Stomach smooth muscle (tissue), 2 donors: Measurements from ENCODE around the gene IQGAP1.

Experiments
- H3K27ac ChIP-seq: one replicate; pipeline ENCODE4 v1.7.0; 2013; ENCODE audit warnings: mild to moderate bottlenecking, low read length, inconsistent platforms
- H3K27me3 ChIP-seq, 2 donors: one replicate each; pipeline ENCODE4 v1.7.0; 2013; ENCODE audit warnings: low read length in 2 of 2; ENCODE audit not compliant: insufficient read depth in 2 of 2, control insufficient read depth in 1 of 2
- H3K36me3 ChIP-seq, 2 donors: one replicate each; pipeline ENCODE4 v1.7.0; 2013; ENCODE audit warnings: low read length in 2 of 2; ENCODE audit not compliant: control insufficient read depth in 2 of 2, insufficient read depth in 2 of 2
- H3K4me1 ChIP-seq: one replicate; pipeline ENCODE4 v1.7.0; 2013; ENCODE audit warnings: low read length; ENCODE audit not compliant: control insufficient read depth, insufficient read depth
- H3K4me3 ChIP-seq, 2 donors: one replicate each; pipeline ENCODE4 v1.7.0; 2013; ENCODE audit warnings: low read length in 2 of 2
- H3K9ac ChIP-seq, 2 donors: one replicate each; pipeline ENCODE4 v1.7.0; 2013; ENCODE audit warnings: low read length in 2 of 2, mild to moderate bottlenecking in 1 of 2
- H3K9me3 ChIP-seq, 2 donors: one replicate each; pipeline ENCODE4 v1.7.0; 2013; ENCODE audit warnings: low read length in 2 of 2; ENCODE audit not compliant: control insufficient read depth in 2 of 2
- donor health status: healthy.
- donor health status: Pancreatic carcinoma.

Gene IQGAP1

DNA sequence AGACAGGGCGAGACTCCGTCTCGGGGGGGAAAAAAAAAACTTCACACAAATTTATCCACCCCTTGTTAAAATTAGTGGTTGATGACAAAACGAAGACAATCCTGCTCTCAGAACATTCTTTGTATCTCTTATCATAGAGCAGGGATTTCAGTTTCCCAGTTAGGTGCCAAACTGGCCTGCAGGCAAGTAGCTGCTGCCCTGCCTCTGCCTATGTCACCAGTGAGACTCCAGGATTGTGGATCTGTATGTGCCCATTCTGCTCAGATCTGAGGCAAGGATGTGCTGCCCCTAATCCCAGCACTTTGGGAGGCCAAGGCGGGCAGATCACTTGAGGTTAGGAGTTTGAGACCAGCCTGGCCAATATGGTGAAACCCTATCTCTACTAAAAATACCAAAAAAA, 54.4 kb downstream of the IQGAP1 start:
- Histone ChIP-seq H3K27me3 (no peaks in the 10 kb centered on the region), H3K9me3 (no peaks in the 10 kb centered on the region), H3K36me3 (peaks cover 19 to 30% of the 10 kb centered on the region in 2 donors), H3K4me3 (no peak overlapping the region), H3K9ac (no peak overlapping the region), H3K27ac (no peak overlapping the region), H3K4me1 (no peaks in the 10 kb centered on the region)

DNA sequence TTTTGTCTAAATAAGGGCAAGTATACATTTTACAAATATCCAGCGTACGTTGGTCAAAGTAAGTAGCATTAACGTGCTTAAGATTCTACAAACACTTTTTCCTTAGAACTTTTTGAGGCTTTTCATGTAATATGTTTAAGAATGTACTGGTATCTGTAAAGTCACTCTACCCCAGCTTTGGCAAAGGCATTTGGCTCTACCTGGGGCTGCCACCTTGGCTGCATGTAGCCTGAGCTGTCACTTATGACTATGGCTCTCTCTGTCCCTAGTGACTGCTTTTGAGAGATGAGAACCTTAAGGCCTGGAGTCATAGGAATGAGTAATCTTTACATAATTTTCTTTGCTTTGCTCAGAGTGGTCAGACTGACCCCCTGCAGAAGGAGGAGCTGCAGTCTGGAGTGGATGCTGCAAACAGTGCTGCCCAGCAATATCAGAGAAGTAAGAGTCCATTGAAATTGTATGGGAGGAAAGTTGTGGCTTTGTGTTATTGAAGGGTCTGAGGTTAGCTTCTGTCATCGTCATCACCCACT, 61.2 kb downstream of the IQGAP1 start:
- Histone ChIP-seq H3K36me3 (peaks cover 38 to 47% of the 10 kb centered on the region in 2 donors), H3K9me3 (no peaks in the 10 kb centered on the region), H3K27ac (no peak overlapping the region), H3K4me3 (no peak overlapping the region), H3K9ac (no peak overlapping the region), H3K4me1 (no peaks in the 10 kb centered on the region), H3K27me3 (no peaks in the 10 kb centered on the region)

DNA sequence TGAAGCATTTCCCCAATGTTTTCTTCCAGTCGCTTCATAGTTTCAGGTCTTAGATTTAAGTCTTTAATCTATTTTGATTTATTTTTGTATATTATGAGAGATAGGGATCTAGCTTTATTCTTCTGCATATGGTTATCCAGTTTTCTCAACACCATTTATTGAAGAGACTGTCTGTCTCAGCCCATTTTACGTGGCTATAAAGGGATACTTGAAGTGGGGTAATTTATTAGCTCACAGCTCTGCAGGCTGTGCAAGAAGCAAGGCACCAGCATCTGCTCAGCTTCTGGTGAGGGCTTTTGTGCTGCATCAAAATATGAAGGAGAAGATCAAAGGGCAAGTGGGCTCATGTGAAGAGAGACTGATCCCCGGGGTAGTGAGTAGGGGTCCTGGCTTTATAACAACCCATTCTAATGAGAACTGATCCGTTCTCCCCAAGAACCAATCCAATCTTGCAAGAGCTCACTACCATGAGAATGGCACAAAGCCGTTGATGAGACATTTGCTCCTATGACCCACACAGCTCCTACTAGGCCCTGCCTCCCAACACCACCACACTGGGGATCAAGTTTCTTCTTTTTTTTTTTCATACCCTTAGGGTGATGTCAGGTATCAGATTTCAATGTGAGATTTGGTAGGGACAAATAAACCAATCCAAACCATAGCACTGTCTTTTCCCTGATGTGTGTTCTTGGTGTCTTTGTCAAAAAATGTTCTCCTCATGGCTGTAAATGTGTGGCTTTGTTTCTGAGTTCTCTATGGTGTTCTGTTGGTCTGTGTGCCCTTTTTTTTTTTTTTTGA, 63.2 kb downstream of the IQGAP1 start:
- Histone ChIP-seq H3K27me3 (no peaks in the 10 kb centered on the region), H3K27ac (no peak overlapping the region), H3K9ac (no peak overlapping the region), H3K9me3 (no peaks in the 10 kb centered on the region), H3K36me3 (peaks cover 52 to 57% of the 10 kb centered on the region in 2 donors), H3K4me3 (no peak overlapping the region), H3K4me1 (no peaks in the 10 kb centered on the region)

DNA sequence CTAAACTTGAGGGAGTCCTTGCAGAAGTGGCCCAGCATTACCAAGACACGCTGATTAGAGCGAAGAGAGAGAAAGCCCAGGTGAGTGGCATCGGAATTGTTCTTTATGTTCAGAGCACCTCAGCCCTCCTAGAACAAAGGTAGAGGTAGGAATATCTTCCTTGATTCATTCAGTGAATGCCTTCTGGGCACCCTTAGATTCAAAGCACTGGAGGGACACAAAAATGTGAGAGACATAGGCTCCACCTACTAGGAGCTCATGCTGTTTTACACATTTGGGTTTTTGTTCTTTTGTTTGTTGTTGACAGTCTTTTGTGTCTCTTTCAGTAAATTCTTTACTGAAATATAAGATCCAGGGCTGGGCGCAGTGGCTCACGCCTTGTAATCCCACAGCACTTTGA, 68.2 kb downstream of the IQGAP1 start:
- Histone ChIP-seq H3K9me3 (no peaks in the 10 kb centered on the region), H3K27ac (no peak overlapping the region), H3K4me1 (no peaks in the 10 kb centered on the region), H3K4me3 (no peak overlapping the region), H3K9ac (no peak overlapping the region), H3K36me3 (peaks cover 42 to 51% of the 10 kb centered on the region in 2 donors), H3K27me3 (no peaks in the 10 kb centered on the region)

DNA sequence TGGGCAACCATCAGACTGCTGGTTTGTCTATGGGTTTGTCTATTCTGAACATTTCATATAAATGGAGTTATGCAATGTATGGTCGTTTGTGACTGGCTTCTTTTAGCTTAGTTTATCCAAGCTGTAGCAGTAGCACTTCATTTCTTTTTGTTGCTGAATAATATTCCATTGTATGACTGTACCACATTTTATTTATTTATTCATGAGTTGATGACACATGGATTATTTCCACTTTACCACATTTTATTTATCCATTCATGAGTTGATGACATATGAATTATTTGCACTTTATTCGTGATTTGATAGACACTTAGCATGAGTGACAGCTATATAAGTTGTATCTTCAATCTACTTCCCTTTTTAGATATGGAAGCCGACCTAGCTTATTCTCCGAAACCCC, 70.0 kb downstream of the IQGAP1 start:
- H3K4me3 ChIP-seq = no peak overlapping the region
- peaks cover 27 to 35% of the 10 kb centered on the region in 2 donors for H3K36me3 ChIP-seq
- H3K4me1 ChIP-seq = no peaks in the 10 kb centered on the region
- H3K9me3 ChIP-seq = no peaks in the 10 kb centered on the region
- no peak overlapping the region for H3K9ac ChIP-seq
- no peaks in the 10 kb centered on the region for H3K27me3 ChIP-seq
- no peak overlapping the region for H3K27ac ChIP-seq

DNA sequence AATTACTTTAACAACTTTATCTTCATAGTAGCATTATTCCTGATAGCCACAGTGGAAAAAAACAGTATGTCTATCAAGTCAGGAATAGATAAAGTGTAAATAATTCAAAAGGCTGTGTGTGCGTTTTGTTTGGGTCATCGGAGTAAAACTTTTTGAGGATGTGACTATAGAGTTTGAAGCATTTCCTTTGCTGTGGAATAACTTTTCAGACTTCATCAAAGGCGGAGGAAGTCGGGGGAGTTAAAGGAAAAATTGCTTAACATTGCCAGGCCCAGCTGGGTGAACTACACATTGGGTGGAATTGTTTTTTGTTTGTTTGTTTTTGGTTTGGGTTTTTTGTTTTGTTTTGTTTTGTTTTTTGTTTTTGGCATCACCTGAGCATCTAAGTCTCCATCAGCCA, 71.3 kb downstream of the IQGAP1 start:
- H3K4me3 ChIP-seq = no peak overlapping the region
- H3K9me3 ChIP-seq = no peaks in the 10 kb centered on the region
- H3K27me3 ChIP-seq = no peaks in the 10 kb centered on the region
- H3K36me3 ChIP-seq = peaks cover 21 to 29% of the 10 kb centered on the region in 2 donors
- no peak overlapping the region for H3K9ac ChIP-seq
- H3K27ac ChIP-seq = no peak overlapping the region
- H3K4me1 ChIP-seq = no peaks in the 10 kb centered on the region

DNA sequence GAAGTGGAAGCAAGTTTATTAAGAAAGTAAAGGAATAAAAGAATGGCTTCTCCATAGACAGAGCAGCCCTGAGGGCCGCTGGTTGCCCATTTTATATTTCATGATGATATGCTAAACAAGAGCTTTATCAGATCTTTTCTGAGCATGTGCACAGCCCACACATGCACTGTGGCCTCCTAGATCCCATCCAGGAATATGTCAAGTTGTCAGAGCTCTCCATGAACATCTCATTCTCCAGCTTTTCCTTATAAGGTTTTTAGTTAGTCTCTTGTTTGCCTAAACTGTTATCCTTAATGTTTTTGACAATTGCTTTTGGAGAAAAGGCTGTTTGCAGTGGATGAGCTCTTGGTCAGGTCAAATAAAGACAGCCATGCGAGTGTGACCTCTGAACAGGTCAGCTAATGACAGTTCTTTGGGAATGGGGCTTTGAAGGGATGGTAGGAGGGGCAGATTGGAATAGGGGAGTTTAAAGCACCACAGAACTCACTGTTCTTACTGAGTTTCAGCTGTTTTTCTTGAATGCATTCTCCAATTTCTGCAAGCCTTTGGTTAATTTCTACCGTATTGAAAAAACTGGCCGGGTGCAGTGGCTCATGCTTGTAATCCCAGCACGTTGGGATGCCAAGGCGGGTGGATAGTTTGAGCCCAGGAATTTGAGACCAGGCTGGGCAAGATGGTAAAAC, 72.2 kb downstream of the IQGAP1 start:
- H3K4me1 ChIP-seq = no peaks in the 10 kb centered on the region
- no peak overlapping the region for H3K9ac ChIP-seq
- no peak overlapping the region for H3K27ac ChIP-seq
- no peak overlapping the region for H3K4me3 ChIP-seq
- H3K36me3 ChIP-seq = peaks cover 13 to 22% of the 10 kb centered on the region in 2 donors
- no peaks in the 10 kb centered on the region for H3K9me3 ChIP-seq
- H3K27me3 ChIP-seq = no peaks in the 10 kb centered on the region

DNA sequence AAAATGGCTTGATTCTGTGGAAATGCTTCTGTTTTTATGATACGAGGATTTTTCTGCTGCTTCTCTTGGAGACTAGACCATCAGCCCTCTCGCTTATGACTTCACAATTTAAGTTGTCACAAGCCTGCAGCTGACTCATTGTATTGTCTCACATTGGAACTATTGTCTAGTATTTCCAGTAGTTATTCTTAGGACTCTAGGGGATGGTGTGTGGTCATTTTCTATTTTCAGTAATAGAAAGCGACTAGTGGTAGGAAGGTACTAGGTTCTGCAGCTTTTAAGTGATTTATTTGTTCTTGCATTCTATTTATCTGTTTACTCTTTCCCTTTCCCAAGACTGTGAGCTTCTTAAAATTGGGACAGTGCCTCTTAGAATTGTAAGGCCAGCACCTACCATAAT, 75.3 kb downstream of the IQGAP1 start:
- no peaks in the 10 kb centered on the region for H3K4me1 ChIP-seq

DNA sequence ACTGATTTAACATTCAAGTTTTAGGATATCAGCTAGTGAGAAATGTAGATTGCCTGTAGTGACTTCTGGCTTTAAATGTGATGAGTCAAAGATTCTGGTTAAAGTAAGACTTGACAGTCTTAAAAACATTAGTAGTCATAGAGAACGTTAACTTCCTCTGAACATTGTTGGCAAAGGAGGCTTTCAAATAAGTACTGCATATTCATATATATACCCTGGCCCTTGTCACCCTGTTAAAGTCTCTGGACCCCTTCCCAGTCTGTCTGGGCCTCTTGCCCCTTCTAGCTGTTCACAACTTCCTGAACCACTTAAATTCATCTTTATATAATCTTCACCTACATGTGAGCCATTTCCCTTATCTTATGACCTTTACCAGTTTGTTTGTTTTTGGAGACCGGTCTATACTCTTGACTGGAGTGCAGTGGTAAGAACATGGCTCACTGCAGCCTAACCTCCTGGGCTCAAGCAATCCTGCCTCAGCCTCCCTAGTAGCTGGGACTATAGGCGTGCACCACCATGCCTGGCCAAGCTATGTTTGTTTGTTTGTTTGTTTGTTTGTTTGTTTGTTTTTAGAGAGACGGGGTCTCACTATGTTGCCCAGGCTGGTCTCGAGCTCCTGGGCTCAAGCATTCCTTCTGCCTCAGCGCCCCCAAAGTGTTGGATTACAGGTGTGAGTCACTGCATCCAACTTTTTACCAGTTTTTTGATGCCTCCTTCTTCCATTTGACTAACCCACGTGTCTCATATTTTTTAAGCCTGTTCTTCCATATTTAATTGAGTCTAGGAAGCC, 77.3 kb downstream of the IQGAP1 start:
- Histone ChIP-seq H3K9ac (no peak overlapping the region), H3K27ac (peak overlapping the region; percentile 26), H3K9me3 (no peaks in the 10 kb centered on the region), H3K36me3 (peaks cover 8 to 11% of the 10 kb centered on the region in 2 donors), H3K4me1 (no peaks in the 10 kb centered on the region), H3K4me3 (no peak overlapping the region), H3K27me3 (no peaks in the 10 kb centered on the region)

More for the DNA sequence above, 75.3 kb downstream of the IQGAP1 start:
- Histone ChIP-seq H3K9me3 (no peaks in the 10 kb centered on the region), H3K27me3 (no peaks in the 10 kb centered on the region), H3K36me3 (peaks cover 9 to 11% of the 10 kb centered on the region in 2 donors), H3K4me3 (no peak overlapping the region), H3K27ac (no peak overlapping the region), H3K9ac (no peak overlapping the region)

DNA sequence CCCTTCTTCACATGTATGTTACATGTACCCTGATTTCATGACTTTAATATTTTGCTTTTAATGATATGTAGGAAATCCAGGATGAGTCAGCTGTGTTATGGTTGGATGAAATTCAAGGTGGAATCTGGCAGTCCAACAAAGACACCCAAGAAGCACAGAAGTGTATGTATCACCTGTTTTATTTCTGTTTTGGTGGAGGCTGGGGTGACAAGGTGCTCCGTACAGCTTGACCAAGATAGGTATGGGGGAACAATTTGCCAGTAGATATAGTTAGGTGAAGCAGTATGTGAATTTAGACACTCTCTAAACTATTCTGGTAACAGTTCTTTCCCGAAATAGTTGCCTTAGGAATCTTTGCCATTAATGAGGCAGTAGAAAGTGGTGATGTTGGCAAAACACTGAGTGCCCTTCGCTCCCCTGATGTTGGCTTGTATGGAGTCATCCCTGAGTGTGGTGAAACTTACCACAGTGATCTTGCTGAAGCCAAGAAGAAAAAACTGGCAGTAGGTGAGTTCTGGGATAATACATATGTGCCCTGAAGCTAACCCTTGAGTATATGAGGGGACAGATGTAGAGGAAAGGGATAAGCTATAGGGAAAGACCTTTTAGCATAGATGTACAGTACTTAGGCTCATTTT, 78.0 kb downstream of the IQGAP1 start:
- Histone ChIP-seq H3K27ac (peak overlapping the region; percentile 26), H3K9me3 (no peaks in the 10 kb centered on the region), H3K36me3 (peaks cover 10 to 13% of the 10 kb centered on the region in 2 donors), H3K4me3 (no peak overlapping the region), H3K9ac (no peak overlapping the region), H3K4me1 (no peaks in the 10 kb centered on the region), H3K27me3 (no peaks in the 10 kb centered on the region)
